Uterus (tissue), 4 donors: ENCODE measurements around the gene LHX2. TPM values are rescaled to one million over a fixed set of nuclear protein-coding genes. Genes with fewer than 3 reads are reported as not detected.

Experiments
- DNase-seq, 2 donors: peaks; one replicate each; pipeline ENCODE4 v3.0.0-alpha.2; 2019 to 2020
- H3K27ac ChIP-seq, 2 donors: fragments of 200-600 bp; sonication (generic); 1 replicate in 1 of 2; 2 replicates in 1 of 2; pipeline ENCODE4 v1.5.1; 2016 to 2018
- H3K27me3 ChIP-seq, 2 donors: fragments of 200-600 bp; sonication (generic); one replicate each; pipeline ENCODE4 v1.5.1; 2018 to 2019; ENCODE audit warnings: control low read depth in 1 of 2
- H3K36me3 ChIP-seq, 2 donors: fragments of 200-600 bp; sonication (generic); one replicate each; pipeline ENCODE4 v1.5.1; 2019; ENCODE audit warnings: control low read depth in 1 of 2
- H3K4me1 ChIP-seq, 2 donors: fragments of 200-600 bp; sonication (generic); one replicate each; pipeline ENCODE4 v1.5.1; 2018 to 2019; ENCODE audit warnings: control low read depth in 1 of 2
- H3K4me3 ChIP-seq, 2 donors: fragments of 200-600 bp; sonication (generic); 1 replicate in 1 of 2; 2 replicates in 1 of 2; pipeline ENCODE4 v1.5.1; 2018 to 2019; ENCODE audit warnings: mild to moderate bottlenecking in 1 of 2
- H3K9me3 ChIP-seq, 2 donors: fragments of 200-600 bp; sonication (generic); one replicate each; pipeline ENCODE4 v1.5.1; 2019; ENCODE audit warnings: control low read depth in 1 of 2
- POLR2A ChIP-seq, 2 donors: fragments of 450-650 bp; IDR thresholded peaks; one replicate each; pipeline ENCODE4 v1.6.1; 2016; ENCODE audit warnings: antibody characterized with exemption in 2 of 2, mild to moderate bottlenecking in 1 of 2, moderate library complexity in 1 of 2
- intact Hi-C: fragments of 100-400 bp; cut with DNase I; formaldehyde crosslinking; loops from one replicate; pipeline ENCODE4 v1.15.1; 2023; ENCODE audit warnings: low total_unique reads
- total RNA-seq, 4 donors: library from RNA; depleted of rRNA in 3 of 4; stranded (reverse); fragments of >200 nt in 3 of 4; gene quantifications; one replicate each; pipeline versions ENCODE4 v1.1.0 to v1.2.4, GENCODE V29; 2014 to 2023
- TF ChIP-seq, protein P1 (sequence below), 4 experiments: fragments of 200-600 bp in 2 of 4; fragments of 450-650 bp in 2 of 4; sonication (generic) in 2 of 4; IDR thresholded peaks; one replicate each; pipeline ENCODE4 v1.5.1; 2016 to 2019; ENCODE audit warnings: antibody characterized with exemption in 4 of 4, mild to moderate bottlenecking in 2 of 4, moderate library complexity in 1 of 4
- donor health status: DM: yes; HTN: yes; CAD: no.

The LHX2 gene
- total RNA-seq, 4 donors from 2014 or later, result 0.14 TPM; not detected in 3

DNA sequence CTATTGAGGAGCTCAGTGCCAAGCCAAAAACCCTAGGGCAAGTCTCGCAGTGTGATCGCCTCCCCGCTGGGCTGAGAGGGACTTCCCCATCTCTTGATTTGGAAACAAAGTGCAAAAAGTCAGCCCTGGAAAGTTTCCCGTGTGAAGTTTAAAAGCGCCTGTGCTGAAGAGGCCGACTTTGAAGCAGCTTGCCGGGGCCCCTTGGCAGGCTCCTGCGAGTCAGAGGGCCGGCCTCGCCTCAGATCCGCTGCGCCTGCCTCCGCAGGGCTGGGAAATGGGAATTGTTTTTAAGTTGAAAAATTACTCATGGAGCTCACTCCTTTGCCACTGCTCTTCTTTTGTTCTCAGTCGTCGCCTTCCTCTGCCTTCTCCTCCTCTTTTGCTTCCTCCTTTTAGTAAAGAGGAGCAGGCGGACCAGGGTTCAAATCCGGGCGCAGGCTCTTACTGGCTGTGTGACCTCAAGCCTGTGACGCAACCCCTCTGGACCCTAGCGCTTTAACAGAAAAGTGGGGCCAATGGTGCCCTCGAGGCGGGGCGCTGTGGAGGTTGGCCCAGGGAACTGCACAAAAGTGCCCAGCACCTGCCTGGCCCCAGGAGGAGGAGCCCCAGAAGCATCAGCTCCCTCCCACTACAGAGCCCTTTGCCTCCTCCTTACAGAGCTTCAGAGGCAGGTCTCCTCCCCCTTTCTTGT is 14.7 kb upstream of the LHX2 start:
- Histone ChIP-seq H3K4me3 (no peak overlapping the region), H3K36me3 (no peaks in the 10 kb centered on the region), H3K27ac (no peak overlapping the region), H3K9me3 (no peaks in the 10 kb centered on the region), H3K27me3 (peaks cover 13 to 60% of the 10 kb centered on the region in 2 donors), H3K4me1 (peaks cover 0 to 4% of the 10 kb centered on the region in 2 donors)
- TF ChIP-seq, protein P1, sequence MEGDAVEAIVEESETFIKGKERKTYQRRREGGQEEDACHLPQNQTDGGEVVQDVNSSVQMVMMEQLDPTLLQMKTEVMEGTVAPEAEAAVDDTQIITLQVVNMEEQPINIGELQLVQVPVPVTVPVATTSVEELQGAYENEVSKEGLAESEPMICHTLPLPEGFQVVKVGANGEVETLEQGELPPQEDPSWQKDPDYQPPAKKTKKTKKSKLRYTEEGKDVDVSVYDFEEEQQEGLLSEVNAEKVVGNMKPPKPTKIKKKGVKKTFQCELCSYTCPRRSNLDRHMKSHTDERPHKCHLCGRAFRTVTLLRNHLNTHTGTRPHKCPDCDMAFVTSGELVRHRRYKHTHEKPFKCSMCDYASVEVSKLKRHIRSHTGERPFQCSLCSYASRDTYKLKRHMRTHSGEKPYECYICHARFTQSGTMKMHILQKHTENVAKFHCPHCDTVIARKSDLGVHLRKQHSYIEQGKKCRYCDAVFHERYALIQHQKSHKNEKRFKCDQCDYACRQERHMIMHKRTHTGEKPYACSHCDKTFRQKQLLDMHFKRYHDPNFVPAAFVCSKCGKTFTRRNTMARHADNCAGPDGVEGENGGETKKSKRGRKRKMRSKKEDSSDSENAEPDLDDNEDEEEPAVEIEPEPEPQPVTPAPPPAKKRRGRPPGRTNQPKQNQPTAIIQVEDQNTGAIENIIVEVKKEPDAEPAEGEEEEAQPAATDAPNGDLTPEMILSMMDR (IDR thresholded peaks at IDR 0.05), result no peak
- no peak for TF ChIP-seq POLR2A (IDR thresholded peaks at IDR 0.05)
- intact Hi-C loops, result no loop called here
- no peak for DNase-seq

DNA sequence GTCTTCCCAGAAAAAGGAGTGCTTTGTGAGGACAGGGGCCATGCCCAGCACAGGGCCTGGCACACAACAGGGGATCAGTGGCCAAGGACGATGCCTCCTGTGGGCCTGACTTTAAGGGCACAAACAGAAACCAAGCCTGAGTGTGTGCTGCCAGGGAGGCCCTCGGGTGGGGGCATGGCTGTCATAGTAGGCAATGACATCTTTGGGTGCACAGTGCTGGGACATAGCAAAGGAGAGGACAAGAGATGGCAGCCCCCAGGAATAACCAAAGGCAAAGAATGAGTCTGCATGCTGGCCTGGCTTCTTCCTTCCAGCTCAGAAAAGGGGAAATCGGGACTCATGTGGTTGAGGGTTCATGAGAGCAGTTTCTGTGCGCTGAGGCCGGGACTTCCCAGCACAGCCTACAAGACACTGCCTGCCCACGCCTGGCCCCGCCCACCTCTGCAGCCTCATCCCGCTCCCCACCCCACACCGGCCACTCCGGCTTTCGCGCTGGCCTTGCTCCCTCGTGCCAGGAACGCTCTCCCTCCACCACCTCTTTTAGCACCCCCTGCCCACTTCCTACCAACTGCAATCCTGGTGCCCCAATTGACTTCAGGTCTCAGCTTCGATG is 13.8 kb upstream of the LHX2 start:
- Histone ChIP-seq H3K27ac (no peak overlapping the region), H3K27me3 (peaks cover 13 to 68% of the 10 kb centered on the region in 2 donors), H3K4me3 (no peak overlapping the region), H3K4me1 (peaks cover 0 to 4% of the 10 kb centered on the region in 2 donors), H3K9me3 (no peaks in the 10 kb centered on the region), H3K36me3 (no peaks in the 10 kb centered on the region)
- no peak for DNase-seq
- intact Hi-C loops, result no loop called here
- TF ChIP-seq, protein P1 (IDR thresholded peaks at IDR 0.05), result no peak
- TF ChIP-seq POLR2A (IDR thresholded peaks at IDR 0.05), result no peak

DNA sequence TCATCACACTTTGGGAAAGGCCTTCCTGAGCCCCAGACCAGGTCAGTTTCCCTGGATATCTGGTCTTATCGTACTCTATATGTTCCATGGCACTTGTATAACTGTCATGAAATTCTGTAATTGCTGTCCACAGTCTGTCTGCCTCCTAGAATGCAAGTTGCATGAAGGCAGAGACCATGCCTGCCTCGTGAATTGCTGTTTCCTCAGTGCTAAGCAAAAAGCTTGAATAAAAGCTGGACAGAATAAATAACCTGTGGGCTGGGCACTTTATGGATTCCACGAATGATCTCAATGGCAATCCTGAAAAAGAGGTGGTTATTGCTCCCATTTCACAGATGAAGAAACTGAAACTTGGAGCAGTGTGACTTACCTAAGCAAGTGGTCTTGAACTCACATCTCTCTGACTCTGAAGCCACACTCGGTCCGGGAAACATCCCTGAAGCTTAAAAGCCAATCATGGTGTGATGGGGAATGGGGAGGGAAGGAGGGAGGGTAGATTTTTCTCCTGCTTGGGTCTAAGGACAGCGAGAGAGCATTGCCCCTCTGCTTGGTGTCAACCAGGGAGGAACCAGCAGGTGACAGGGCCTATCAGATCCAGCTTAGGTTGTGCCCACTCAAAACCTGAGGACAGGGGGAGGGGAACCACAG is 13.2 kb upstream of the LHX2 start:
- no peak for TF ChIP-seq POLR2A (IDR thresholded peaks at IDR 0.05)
- TF ChIP-seq, protein P1 (IDR thresholded peaks at IDR 0.05), result no peak
- Histone ChIP-seq H3K9me3 (no peaks in the 10 kb centered on the region), H3K27ac (no peak overlapping the region), H3K27me3 (peaks cover 13 to 74% of the 10 kb centered on the region in 2 donors), H3K36me3 (no peaks in the 10 kb centered on the region), H3K4me1 (peaks cover 0 to 4% of the 10 kb centered on the region in 2 donors), H3K4me3 (no peak overlapping the region)
- no peak for DNase-seq
- intact Hi-C loops, result no loop called here

DNA sequence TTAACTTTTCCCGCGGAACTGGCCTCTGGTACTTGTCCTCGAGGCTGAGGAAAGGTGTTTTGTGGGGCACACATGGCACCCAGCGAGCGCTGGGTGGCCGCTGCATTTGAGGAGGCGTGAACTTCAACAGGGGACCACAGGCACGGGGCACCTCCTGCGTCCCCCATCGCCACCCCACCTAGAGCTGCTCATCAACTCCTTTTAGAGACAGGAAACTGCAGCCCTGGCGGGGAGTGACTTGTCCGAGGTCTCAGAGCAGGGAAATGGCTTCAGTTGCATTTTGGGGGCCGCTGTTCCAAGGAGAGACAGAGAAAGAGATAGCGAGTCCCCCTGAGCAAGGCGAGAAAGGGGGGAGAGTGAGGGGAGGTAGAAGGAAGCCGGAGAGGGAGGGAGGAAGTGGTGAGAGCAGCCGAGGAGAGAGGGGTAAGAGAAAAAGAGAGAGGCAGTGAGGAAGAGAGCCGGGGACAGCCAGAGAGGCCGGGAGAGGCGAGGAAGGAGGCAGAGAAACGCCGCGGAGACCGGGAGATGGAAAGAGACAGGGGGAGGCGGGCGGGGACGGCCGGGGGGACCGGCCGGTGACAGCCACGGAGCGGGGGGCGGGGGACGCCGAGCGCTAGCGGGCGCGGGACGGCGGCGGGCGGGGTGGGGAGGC is 12.5 kb upstream of the LHX2 start:
- DNase-seq, result no peak
- no peaks in the 10 kb centered on the region for H3K9me3 ChIP-seq
- intact Hi-C loops, result no loop called here
- H3K36me3 ChIP-seq, result no peaks in the 10 kb centered on the region
- no peak overlapping the region for H3K4me3 ChIP-seq
- peaks cover 0 to 4% of the 10 kb centered on the region in 2 donors for H3K4me1 ChIP-seq
- peaks cover 13 to 79% of the 10 kb centered on the region in 2 donors for H3K27me3 ChIP-seq
- H3K27ac ChIP-seq, result no peak overlapping the region
- TF ChIP-seq, protein P1 (IDR thresholded peaks at IDR 0.05), result no peak
- no peak for TF ChIP-seq POLR2A (IDR thresholded peaks at IDR 0.05)
